ENCODE data around the gene TMEM72.

- TF ChIP-seq CTCF (IDR thresholded peaks at IDR 0.05; ENCODE audit: insufficient read depth, low read depth, low read length): peak; percentile 63
- no peak for TF ChIP-seq EZH2 (IDR thresholded peaks at IDR 0.05; ENCODE audit: insufficient read depth, low read length)
Observed at GRCh38 chr10:44974628-44975430, 63.7 kb downstream of the TMEM72 start.
